HT-29 (cell line): Measurements from ENCODE around the gene TBCD. TPM values are rescaled to one million over a fixed set of nuclear protein-coding genes. Genes with fewer than 3 reads are reported as not detected.

Experiments
- DNase-seq: peaks from one replicate; pipeline ENCODE4 v3.0.0-alpha.2; 2015; ENCODE audit warnings: low spot score
- total RNA-seq: library from RNA; depleted of rRNA; stranded (reverse); fragments of >200 nt; shearing (Covaris generic); gene quantifications from 2 replicates; pipeline ENCODE4 v1.2.3, GENCODE V29; 2014

The TBCD gene
- total RNA-seq, 1 experiment from 2014 or later: 72.0 TPM

DNA sequence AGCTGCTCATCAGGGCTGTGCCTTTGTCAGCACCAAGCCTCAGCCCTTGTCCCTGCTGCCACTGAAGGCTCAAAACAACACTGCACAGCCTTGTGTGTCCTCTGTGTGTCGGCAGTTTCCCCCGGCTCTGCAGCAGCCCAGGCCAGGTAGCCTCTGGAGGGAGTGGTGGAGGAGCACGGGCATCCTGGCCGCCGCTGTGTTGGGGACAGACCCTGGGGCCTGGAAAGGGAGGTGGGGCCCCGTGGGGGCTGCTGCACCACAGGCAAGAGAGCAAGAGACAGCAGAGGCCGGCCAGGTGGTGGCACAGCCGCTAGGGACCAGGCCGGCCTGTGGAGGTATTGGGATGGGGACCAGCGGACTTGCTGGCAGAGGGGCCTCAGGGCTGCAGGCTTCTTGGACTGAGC is 184.9 kb downstream of the TBCD start:
- no peak for DNase-seq

DNA sequence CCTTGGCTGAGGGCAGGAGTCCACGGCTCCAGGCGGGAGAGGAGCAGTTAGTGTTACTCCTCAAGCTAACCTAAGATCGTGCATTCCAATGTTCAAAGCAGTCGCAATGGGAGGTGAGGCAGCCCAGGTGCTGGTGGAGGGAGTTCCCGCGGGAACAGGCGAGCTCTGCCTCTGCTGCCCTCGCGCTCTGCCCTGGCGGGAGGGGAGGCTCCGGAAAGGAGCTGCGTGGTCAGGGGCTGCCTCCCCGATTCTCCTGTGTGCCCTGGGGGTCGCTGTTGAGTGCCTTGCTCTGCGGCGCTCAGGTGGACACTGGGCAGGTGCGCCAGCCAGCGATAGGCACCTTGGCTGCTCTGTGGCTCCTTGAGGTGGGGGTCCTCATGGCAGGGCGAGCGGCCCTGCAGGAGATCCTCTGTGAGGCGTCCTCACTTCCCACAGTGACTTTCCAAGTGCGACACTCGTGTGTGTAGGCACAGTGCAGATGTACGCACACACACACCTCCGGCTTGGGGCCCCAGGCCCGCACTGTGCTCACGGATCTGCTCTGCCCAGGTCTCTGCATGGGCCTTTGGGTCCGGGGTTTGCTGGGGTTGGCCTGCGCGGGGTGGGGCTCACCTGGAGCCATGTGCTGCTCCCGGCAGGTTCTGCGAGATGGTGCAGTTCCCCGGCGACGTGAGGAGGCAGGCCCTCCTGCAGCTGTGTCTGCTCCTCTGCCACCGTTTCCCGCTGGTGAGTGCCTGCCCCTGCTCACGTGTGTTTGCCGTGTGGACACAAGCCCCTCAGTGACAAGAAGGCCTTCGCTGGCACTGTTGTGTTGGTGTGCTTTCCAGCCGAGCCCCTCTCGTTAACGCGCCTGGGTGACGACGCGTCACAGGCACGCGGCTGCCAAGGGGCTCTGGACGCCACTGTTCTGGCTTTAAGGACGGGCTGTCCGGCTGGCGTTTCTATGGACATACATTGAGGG is 185.8 kb downstream of the TBCD start:
- no peak for DNase-seq

DNA sequence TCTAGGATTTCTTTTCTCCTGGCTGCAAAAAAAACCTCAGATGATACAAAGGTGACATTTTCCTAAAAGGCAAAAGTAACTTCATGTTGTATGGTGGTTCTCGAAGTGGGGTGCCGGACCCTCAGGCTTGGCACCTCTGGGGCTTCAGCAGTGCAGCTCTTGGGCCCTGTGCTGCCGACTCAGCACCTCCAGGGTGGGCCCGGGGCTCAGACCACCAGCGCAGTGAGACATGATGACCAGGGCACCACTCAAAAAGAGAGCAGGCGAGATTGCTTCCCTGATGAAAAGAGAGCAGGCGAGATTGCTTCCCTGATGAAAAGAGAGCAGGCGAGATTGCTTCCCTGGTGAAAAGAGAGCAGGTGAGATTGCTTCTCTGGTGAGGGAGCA is 186.6 kb downstream of the TBCD start:
- DNase-seq: no peak

DNA sequence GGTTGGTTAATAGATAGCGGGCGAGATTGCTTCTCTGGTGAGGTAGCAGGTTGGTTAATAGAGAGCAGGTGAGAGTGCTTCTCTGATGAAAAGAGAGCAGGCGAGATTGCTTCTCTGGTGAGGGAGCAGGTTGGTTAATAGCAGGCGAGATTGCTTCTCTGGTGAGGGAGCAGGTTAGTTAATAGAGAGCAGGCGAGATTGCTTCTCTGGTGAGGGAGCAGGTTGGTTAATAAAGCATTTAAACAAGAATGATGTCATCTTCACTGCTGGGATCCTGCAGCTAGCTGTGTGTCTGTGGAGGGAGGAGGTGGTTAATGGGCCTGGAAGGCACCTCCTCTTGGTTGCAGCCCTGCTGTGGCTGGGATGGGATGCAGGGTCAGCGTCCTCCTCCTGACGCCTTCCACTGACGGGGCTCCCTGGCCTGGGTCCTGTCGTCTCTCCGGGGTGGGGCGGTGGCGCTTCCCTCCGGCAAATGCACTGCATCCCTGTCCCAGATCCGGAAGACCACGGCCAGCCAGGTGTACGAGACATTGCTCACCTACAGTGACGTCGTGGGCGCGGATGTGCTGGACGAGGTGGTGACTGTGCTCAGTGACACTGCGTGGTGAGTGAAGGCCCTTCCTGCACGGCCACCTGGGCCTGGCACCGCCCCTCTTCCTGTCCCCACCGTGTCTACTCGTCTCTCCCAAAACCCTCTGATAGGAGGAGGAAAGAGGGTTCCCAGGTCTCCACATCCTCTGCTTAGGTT is 187.2 kb downstream of the TBCD start:
- DNase-seq: no peak

DNA sequence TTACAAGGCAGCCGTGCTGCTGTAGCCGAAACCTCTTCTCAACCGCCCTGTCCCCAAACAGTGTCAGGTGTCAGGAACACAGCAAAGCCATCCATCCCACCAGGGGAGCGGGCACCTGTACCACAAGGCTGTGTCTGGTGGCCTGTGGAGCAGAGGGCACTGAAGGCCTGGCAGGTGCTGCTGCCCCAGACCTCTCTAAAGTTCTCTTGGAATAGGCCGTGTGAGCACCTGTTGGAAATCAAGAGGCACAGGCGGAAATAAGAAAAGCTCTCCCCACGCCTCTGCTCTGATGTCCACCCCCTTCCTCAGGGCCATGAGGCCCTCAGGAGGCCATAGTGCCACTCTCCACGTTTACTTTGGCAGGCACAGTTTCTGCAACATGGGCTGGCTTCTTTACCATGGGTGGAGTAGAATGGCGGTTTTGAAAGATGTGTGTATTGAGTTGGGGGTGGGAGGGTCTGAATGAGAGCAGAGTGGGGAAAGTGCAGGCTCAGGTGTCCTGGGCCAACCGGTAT is 187.8 kb downstream of the TBCD start:
- DNase-seq: no peak

DNA sequence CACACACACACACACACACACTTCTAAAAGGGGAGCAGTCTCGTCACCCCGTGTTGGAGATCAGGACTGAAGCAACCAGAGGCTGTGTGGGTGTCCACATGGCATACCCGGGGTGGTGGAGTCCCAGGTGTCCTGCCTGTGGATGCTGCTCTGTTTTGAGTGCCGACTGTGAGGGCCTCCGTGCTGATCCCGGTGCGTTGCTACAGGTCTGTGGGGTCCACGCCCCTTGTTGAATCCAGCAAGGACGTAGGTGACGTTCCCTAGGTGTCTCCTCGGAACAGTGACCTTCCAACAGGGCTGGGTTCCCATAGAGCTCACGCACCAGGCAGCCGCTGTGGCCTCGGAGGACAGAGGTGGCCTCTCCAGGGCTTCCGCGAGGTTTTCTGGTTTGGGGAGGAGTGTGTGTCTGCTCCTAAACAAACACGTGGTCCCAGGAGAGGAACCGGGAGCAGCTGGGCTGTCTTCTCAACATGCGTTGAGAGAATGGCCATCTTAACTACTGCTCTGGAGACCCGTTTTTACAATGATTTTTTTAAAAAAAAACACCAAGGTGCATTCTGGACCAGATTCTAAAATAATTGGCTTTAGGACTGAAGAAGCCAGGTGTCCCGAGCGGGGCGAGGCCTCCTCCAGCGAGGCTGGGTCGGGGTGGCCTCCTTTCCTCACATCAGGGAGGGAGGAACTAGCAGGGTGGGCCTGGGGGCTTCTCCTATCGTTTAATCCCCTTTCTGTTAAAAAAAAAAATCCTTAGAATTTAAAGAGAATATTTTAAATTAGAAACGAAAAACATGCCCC is 188.6 kb downstream of the TBCD start:
- no peak for DNase-seq

DNA sequence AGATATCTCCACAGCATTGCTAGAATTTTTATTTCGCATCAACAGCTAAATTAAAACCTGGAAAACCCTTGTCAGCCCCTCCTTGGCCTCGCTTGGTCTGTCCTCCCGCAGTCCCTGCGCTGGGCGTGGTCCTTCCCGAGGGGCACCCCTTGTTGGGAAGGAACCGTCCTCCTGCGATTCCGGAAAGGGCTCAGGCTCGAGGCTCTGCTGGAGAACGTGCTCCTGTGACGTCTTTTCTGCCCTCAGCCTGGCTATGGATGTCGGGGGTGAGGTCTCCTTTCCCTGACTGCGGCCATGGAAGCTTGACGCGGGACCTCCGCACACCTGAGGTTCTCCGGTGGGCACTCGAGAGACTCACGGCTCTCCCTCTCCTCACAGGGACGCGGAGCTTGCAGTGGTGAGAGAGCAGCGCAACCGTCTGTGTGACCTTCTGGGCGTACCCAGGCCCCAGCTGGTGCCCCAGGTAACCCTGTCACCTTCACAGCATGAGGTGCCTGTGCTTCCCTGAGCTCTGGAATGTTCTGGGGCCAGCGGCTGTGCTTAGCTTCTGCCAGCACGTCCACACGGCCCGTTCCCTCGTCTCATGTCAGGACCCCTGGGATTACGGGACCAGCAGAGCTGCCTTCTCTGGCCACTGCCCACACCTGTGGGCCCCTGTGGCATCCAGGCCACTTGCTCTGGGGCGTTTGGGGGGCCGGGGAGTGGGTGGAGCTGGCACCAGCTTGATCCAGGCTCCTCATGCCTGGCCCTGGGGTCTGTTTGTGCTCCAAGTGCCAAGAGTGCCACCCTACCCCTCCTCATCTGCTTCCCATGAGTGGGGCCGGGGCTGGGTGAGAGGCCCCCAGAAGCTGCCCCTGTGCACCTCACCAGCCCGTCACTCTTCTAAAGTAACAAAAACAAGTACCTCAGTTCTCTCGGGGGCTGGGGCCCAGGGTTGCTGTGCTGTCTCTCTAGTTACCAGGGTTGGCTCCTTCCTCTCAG is 189.4 kb downstream of the TBCD start:
- no peak for DNase-seq

DNA sequence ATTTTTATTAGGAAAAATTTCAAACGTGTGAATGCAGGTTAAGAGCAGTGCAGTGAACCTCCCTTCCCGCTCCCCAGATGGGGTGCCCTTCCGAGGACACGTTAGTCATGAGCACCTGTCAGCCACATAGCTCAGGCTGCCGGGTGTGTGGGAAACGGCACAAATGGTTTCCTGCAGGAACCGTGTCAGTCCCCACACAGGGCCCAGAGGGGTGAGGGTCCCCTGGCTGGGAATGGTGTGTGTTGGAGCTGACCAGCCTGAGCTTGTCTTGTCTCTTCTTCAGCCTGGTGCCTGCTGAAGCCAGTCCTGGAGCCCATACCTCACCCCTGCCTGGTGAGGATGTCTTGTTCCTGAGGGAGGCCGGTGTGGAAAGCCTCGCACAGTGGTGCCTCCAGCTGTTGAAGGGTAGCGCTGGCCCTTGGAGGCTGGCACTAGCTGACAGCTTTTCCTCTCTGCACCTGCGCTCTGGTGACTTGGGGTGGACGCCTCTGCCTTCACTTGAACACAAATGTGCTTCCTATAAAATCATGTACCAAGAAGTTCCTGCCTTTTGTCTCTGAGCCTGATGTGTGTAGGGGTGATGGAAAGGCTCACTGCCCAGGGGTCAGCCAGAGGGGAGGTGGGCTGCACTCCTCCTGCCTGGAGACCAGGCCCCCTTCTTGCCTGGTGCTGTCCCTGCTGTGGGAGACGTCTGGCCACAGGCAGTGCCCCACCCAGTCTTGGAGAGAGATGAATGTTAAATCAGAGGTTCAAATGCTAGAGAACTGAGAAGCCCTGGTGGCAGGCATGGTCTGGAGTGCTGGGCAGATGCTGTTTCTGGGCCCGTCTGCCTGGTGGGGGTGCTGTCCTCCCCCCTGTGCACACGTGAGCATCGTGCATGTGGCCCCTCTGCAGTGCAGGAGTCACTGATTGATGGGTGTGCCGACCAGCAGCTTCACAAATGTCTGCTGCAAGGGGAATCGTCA is 190.6 kb downstream of the TBCD start:
- DNase-seq: no peak

DNA sequence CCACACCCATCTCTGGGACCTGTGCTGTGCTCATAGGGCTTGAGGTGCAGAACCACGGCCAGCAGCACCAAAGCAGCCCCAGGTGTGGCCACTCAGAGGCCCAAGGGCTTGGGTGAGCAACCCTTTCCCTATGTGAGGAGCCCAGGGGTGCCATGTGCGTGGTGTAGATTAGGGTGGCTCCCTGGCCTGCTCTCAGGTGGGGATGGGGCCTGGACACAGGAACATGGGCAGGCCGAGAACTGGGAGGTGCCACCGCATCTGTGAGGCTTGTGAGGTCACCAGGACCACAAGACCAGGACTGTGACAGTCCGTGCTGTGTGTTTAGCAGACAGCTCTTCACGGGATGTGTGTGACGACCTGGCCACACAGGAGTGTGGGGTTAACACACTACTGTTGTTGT is 191.5 kb downstream of the TBCD start:
- DNase-seq: no peak

DNA sequence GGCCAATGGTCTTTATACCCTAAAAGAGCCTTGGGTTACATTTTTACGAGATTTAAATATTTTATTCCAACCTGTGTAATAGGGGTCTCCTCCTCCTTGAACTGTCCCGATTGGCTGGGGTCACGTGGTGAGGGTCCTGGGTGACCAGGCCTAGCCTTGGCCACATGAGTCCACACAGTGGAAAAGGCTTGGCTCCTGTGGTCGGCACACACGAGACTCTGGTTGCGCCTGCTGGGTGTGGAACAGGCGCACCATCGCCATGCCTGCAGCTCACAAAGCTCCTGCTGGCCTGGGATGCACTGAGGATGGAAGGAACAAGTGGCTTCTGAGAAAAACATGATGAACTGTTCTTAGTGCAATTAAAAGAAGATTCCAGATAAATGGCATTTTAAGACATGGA is 191.9 kb downstream of the TBCD start:
- no peak for DNase-seq

DNA sequence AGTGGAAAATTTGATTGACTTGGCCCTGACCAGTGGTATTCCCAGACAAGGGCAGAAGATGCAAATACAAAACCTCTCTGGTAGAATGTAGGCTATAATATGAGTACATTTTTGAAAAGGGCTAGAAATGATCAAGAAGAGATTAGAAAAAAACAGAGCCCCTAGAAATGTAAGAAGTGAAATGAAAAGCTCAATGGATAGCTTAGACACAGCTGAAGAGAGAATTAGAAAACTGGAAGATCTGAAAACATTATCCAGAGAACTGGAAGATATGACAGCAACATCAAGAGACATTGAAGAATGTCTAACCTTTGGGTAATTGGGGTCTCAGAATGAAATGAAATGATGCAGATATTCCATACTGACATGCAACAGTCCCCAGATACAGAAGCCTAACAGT is 193.1 kb downstream of the TBCD start:
- DNase-seq: no peak

DNA sequence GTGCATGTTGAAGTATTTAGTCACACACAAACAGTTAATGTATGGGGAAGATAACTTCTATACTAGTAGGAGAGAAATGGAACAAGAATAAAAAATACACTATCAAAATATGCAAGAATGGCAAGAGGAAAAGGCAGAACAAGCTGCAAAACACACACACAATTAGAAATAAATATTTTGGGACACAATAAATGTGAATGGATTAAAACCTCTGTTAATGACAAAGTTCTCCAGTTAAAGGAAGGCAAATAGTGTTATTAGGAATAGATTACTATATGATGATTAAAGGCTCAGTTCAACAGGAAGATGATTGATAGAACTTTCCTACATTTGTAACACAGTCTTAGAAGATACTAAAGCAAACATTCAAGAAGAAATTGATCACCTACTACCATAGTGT is 194.2 kb downstream of the TBCD start:
- no peak for DNase-seq

DNA sequence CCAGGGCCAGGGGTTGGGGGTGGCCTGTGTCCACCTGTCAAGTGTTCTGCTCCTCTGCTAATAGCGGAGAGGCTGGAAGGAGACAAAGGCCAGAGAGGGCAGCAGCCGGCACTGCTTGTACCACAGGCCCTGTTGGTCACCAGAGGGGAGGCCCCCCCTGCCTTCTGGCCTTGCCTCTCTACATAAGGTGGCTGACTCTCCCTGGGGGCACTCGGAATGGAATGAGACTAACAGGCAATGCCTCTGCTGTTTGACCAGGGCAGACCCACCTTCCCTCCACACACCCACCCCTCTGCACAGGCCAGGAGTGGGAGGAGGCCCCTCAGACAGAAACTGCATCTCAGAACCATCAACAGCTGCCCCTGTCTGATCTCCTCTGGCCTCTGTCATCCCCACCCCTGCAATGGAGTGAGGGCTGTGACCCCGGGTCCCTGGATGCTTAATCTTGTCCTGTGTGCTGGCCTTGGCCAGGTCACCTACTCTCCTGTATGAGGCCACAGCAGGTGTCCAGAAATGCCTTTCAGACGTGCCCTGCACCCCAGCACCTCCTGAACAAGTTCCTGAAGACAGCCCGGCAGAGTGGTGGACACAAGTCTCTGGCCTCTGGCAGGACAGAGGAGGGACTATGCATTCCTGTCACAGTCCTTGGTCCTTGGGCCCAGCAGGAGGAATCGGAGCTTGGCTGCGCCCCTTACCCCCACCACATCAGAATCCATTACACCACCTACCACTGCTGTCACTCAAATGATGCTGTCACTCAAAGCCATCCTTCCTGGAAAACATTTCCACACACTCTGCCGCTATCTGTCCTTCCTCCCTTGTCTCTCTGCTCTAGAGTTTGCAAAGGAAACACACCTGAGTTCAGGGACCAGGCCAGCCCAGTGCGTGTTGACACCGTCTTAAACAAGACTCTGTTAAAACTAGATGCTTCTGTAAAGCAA is 195.5 kb downstream of the TBCD start:
- no peak for DNase-seq

DNA sequence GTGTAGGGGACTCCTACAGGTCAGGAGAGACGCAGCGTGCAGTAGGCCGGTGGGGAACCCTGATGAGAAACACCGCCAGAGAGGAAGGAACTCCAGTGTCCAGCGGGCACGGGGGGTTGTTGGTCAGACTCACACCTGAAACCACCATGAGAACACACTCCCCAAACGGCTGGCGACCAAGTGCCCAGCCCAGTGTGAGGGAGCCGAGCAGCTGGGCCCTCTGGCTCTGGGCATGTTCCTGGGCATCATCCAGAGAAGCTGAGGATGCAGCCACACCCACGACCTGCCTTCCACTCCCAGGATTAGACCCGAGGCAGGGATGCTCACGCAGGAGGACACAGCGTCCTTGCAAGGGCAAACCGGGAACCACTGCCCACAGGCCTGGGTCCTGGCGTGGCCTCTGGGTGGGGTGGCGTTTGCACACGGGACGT is 196.2 kb downstream of the TBCD start:
- DNase-seq: no peak

DNA sequence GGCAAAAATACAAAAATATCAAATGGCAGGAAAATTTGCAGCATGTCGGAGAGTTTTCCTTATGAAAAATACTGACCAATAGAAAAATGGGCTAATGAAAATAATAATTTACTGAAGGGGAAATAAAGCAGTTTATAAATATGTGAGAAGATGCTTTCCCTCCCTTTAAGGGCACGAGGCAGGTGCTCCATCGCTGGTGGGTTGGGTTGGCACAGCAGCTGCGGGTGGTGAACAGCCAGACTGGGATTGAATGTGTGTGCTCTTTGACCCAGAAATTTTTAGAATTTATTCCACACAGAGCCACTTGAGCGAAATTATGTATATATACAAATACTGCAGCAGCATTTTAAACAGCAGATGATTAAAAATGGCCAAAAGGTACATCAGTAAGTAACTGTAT is 197.1 kb downstream of the TBCD start:
- no peak for DNase-seq

DNA sequence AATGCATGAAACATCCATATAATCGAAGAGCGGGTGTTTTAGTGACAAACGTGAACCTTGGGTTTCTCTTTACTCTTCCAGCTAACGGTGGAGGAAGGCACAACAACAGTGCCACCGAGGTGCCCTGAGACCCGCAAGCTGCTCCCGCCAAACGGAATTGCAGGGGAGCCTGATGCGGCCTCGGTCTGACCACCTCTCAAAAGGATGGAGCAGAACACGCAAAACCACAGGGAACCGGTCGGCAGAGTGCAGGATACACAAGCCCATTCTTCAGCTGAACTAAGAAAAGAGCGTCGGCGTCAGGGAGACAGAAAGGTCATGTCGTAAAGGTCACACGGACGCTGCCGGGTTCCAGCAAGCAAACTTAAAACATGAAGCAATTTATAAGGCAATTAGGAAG is 197.5 kb downstream of the TBCD start:
- DNase-seq: no peak

DNA sequence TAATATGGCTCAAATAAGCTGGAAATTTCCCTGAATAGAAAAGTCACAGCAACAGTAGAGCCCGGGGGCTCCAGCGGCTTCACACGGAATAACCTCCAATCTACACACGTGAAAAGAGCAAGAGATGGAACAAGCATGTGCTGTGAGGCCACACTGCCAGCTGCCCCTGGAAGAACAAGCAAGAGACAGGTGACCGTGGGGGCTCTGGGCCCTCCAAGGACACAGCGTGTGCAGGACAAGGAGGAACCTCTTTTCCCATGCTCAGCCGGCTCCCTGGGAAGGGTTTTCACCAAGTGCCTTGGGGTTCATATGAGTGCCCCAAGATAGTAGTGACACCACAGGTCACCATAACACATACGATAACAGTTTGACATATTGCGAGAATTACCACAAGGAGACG is 198.1 kb downstream of the TBCD start:
- no peak for DNase-seq

DNA sequence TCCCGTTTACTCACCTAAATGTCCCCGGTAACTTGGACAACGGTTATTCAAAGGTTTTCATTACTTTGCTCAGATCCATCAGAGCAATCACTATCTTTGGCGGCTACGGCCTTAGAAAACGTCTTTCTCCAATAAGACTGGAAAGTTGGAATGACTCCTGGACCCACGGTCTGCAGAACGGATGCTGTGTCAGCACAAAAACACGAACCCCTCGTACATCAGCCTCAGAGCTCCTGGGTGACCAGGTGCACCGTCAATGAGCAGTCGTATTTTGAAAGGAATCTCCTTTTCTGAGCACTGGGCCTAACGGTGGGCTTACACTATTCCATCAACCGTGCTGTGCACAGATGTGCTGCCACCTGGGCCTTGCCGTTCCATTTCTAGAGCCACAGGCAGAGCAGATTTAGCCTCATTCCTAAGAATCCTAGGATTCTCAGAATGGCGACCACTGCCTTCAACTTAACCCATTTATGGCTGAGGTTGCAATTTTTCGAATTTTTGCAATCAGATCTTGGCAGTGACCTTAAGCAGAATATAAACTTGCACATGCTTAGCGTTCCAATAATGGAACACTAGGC is 198.7 kb downstream of the TBCD start:
- no peak for DNase-seq
